ENCODE results near the gene CYTL1. TPM values are rescaled to one million over a fixed set of nuclear protein-coding genes. Genes with fewer than 3 reads are reported as not detected.

CYTL1 gene
- polyA plus RNA-seq, 1 donor (not counting 4 experiments of a cell fraction or from before 2014, with no cell fraction given) = 0.30 TPM

GRCh38 chr4:5050520-5051277 is 31.4 kb upstream of the CYTL1 start:
- no peaks in the 10 kb centered on the region for H4K20me1 ChIP-seq (ENCODE audit: control insufficient read depth, extremely low read depth, insufficient read depth, low read length)
- H2AFZ ChIP-seq (ENCODE audit: control insufficient read depth, low read length) = peak overlapping the region; percentile 95
- H3K9ac ChIP-seq (ENCODE audit: control insufficient read depth, extremely low read depth, insufficient read depth, low read length) = peak overlapping the region; percentile 63
- dilution Hi-C loops (cut with MboI; ENCODE audit: extremely low pct_ligation_motif_present, low sequenced_read_pairs) = no loop called here
- no peaks in the 10 kb centered on the region for H3K36me3 ChIP-seq (ENCODE audit: control insufficient read depth in 2 of 2, extremely low read depth in 1 of 2, insufficient read depth in 2 of 2, low read length in 2 of 2)
- H3K9me1 ChIP-seq (ENCODE audit: control insufficient read depth, extremely low read depth, insufficient read depth, low read length) = no peaks in the 10 kb centered on the region
- no peak for TF ChIP-seq EZH2 (IDR thresholded peaks at IDR 0.05; ENCODE audit: low read length)
- TF ChIP-seq CTCF (optimal IDR thresholded peaks at IDR 0.05 in 1 of 3, IDR thresholded peaks at IDR 0.05 in 1 of 3, conservative IDR thresholded peaks at IDR 0.05 in 1 of 3; ENCODE audit: extremely low read depth in 1 of 3, insufficient read depth in 2 of 3, low read length in 3 of 3) = peak; percentile 75 to 89 (median 87)
- H3K4me2 ChIP-seq (ENCODE audit: control insufficient read depth, extremely low read depth, insufficient read depth, low read depth, low read length) = peak overlapping the region; percentile 99
- peak overlapping the region; percentile 48 to 81 (median 80) for H3K4me3 ChIP-seq (ENCODE audit: control insufficient read depth in 2 of 3, extremely low read depth in 1 of 3, insufficient read depth in 2 of 3, low read depth in 1 of 3, low read length in 3 of 3)
- no peaks in the 10 kb centered on the region for H3K27me3 ChIP-seq (ENCODE audit: control insufficient read depth, extremely low read depth, insufficient read depth, low read length)
- H3K27ac ChIP-seq (ENCODE audit: control insufficient read depth, insufficient read depth, low read length) = peak overlapping the region; percentile 20
- DNase-seq (ENCODE audit: low read depth, low spot score) (peak; percentile 36), FAIRE-seq (peak; percentile 83)
- H3K79me2 ChIP-seq (ENCODE audit: control insufficient read depth, insufficient read depth, low read length) = no peaks in the 10 kb centered on the region
- H3K9me3 ChIP-seq (ENCODE audit: control insufficient read depth, low read depth, low read length) = no peaks in the 10 kb centered on the region
- H3K4me1 ChIP-seq (ENCODE audit: control insufficient read depth, extremely low read depth, insufficient read depth, low read length) = peaks cover 14% of the 10 kb centered on the region

- Histone ChIP-seq H4K20me1 (ENCODE audit: control insufficient read depth, extremely low read depth, insufficient read depth, low read length) (no peaks in the 10 kb centered on the region), H3K79me2 (ENCODE audit: control insufficient read depth, insufficient read depth, low read length) (no peaks in the 10 kb centered on the region), H3K27me3 (ENCODE audit: control insufficient read depth, extremely low read depth, insufficient read depth, low read length) (no peaks in the 10 kb centered on the region), H3K4me2 (ENCODE audit: control insufficient read depth, extremely low read depth, insufficient read depth, low read depth, low read length) (no peak overlapping the region), H3K36me3 (ENCODE audit: control insufficient read depth in 2 of 2, extremely low read depth in 1 of 2, insufficient read depth in 2 of 2, low read length in 2 of 2) (no peaks in the 10 kb centered on the region), H3K9me1 (ENCODE audit: control insufficient read depth, extremely low read depth, insufficient read depth, low read length) (no peaks in the 10 kb centered on the region), H3K4me1 (ENCODE audit: control insufficient read depth, extremely low read depth, insufficient read depth, low read length) (peaks cover 28% of the 10 kb centered on the region), H3K27ac (ENCODE audit: control insufficient read depth, insufficient read depth, low read length) (no peak overlapping the region), H2AFZ (ENCODE audit: control insufficient read depth, low read length) (no peak overlapping the region), H3K4me3 (ENCODE audit: control insufficient read depth in 2 of 3, extremely low read depth in 1 of 3, insufficient read depth in 2 of 3, low read depth in 1 of 3, low read length in 3 of 3) (no peak overlapping the region), H3K9me3 (ENCODE audit: control insufficient read depth, low read depth, low read length) (no peaks in the 10 kb centered on the region), H3K9ac (ENCODE audit: control insufficient read depth, extremely low read depth, insufficient read depth, low read length) (no peak overlapping the region)
- no peak for DNase-seq (ENCODE audit: low read depth, low spot score)
- TF ChIP-seq EZH2 (IDR thresholded peaks at IDR 0.05; ENCODE audit: low read length) = no peak
- TF ChIP-seq CTCF (optimal IDR thresholded peaks at IDR 0.05 in 1 of 3, IDR thresholded peaks at IDR 0.05 in 1 of 3, conservative IDR thresholded peaks at IDR 0.05 in 1 of 3; ENCODE audit: extremely low read depth in 1 of 3, insufficient read depth in 2 of 3, low read length in 3 of 3) = no peak
- dilution Hi-C loops (cut with MboI; ENCODE audit: extremely low pct_ligation_motif_present, low sequenced_read_pairs) = no loop called here
- FAIRE-seq = no peak
Observed at GRCh38 chr4:5048721-5049120, 29.5 kb upstream of the CYTL1 start.
